Activated T-helper 1 cell treated with anti-CD3 and anti-CD28 coated beads, Interleukin-2, amount 50 U/mL, for 16 hours (primary cell): ENCODE results near the gene OXGR1.
"Not testable (repeated sequence)": the region's sequence is repeated elsewhere in the genome, so short reads cannot be mapped to it uniquely, and the experiment has no call there.

Experiments
- DNase-seq, 2 donors: peaks; one replicate each; pipeline ENCODE4 v3.0.0-alpha.2; 2020; ENCODE audit warnings: low read depth in 1 of 2, low spot score in 1 of 2

OXGR1 gene

GRCh38 chr13:96994017-96994857 lies at the start of gene OXGR1:
Gene OXGR1 (minus strand): TSS chr13:96994476. CDS start chr13:96987759, 6,717 bp downstream.
- DNase-seq, result no peak

DNA sequence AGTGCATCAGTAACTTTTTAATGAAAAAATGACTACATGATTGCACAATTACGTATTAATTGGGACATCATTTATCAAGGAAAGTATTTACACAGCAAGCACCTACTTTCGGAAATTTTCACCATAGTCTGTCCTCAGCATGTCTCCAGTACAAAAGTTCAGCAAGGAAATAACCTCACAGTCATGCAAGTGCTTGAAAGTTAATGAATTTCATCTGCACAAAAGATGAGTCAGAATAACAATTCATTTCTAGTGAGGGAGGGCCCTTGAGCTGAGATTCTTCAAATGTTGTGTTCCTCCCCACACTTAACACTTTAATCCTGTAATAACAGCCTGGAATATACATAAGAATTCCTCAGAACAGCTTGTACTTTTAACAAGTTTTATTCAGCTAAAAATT lies 49.0 kb upstream of the OXGR1 start:
- DNase-seq, result no peak

DNA sequence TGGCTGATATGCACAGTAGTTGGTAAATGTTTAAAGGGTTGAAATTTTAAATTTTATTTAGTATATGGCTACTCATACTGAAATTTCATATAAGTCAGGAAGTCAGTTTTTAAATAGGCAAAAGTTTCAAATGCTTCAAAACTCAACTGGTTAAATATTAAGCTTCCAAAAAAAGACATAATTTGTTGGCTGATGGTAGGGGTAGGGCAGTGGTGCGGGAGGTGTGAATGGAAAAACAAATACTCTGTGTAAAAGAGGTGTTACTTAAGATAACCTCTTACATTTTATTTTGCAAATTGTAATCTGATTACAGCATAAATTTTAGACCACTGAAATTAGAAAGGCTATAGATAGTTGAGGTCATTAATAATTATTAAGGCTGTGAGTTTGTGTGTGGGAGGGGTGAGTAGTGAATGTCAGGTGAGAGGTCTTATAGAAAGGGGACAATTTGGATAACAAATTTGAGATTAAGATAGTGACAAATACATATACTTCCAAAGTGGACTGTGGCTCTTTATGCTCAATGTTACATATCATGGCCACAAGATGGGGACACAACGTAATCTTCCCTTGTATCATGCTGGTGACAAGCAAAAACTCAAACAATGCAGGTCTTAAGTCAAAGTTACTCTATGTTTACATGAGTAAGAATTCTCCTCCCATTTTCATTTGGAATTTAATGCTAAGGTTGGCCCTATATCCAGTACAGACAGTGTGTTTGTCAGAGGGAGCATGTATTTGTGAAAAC lies 36.6 kb upstream of the OXGR1 start:
- no peak for DNase-seq

DNA sequence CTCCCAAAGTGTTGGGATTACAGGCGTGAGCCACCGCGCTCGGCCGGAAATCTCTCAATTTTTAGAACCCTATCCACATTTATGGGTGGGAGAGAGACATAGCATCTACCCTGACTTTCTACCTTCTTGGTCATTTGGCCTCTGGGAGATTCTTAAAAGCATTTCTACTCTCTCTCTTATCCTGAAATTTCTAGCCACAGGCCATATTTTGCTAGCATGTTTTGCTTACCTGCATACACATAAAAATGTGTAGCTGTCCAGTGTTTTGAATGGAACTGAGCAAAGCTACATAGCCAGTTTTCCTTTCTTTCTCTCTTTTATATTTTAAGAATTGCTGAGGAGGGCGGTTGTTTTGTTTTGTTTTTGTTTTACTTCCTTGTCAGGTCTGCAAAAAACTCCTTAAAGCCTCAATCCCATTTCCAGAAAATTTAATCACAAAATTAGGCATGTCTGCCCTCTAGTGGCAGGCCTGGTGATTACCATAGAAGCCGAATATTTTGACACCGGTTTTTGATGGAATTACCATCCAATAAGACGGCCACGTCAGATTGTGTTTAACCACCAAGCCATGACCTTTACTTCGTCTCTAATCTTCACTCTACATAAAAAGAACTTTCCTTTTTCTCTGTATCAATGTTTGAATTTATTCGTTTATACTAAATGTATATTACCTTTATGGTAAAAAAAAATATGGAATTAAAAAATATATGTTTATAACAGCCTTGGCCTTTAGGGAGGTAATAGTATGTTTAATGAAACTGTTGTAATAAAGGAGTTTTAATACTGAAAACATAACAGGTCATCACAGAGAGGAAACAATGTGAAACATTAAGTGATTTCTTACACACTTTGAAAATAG lies 34.4 kb upstream of the OXGR1 start:
- peak in 1 of 2 donors; percentile 9 for DNase-seq

GRCh38 chr13:97027162-97027554 lies 32.9 kb upstream of the OXGR1 start:
- DNase-seq, result no peak

DNA sequence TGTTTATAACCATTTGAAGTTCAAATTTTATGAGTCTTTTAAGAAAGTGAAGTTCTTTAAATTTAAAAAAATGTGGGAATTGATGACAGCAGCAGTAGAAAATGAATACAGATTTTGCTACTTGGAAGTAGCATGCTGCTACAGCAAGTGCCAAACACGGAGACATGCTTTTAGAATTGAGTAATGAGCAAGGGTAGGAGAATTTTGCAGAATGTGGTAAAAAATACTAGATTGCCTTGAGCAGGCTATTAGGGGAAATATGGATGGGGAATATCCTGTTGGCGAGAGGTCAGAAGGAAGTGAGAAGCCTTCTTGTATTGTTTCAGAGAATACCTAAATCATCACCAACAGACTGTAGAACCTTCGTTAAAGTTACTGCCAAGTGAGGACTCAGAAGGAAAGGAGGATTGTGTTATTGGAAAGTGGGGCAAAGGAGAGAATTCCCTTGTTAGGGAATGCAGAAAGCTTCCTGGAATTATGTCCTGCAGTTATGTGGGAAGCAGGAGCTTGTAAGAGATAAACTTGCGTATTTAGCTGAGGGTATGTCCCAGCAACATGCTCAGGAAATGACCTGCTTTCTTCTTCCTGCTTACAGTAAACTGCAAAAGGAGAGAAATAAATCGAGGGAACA lies 32.4 kb upstream of the OXGR1 start:
- no peak for DNase-seq

DNA sequence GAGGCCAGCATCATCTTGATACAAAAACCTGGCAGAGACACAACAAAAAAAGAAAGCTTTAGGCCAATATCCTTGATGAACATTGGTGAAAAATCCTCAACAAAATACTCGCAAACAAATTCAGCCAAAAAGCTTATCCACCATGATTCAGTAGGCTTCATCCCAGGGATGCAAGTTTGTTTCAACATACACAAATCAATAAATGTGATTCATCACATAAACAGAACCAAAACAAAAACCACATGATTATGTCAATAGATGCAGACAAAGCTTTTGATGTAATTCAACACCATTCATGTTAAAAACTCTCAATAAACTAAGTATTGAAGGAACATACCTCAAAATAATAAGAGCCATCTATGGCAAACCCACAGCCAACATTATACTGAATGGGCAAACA lies 29.5 kb upstream of the OXGR1 start:
- not testable (repeated sequence) for DNase-seq

GRCh38 chr13:97023117-97023516 lies 28.8 kb upstream of the OXGR1 start:
- no peak for DNase-seq

DNA sequence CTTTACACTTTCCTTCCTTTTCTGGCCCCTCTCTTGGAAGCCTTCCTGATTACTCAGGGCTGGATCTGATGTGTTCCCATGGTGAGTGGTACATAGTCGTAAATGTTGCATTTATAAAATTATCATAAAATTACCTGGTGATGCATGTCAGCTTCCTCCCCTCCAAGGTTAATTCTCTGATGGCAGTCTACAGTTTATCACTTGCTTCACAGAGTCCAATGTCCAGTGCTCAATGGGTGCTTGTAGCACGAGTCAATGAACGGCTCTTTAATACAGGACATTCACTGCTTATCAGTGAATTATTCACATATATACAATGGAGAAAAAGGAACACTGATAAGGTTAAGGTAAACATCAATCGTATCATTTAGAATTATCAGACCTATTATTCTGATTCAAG lies 27.0 kb upstream of the OXGR1 start:
- DNase-seq, result no peak

DNA sequence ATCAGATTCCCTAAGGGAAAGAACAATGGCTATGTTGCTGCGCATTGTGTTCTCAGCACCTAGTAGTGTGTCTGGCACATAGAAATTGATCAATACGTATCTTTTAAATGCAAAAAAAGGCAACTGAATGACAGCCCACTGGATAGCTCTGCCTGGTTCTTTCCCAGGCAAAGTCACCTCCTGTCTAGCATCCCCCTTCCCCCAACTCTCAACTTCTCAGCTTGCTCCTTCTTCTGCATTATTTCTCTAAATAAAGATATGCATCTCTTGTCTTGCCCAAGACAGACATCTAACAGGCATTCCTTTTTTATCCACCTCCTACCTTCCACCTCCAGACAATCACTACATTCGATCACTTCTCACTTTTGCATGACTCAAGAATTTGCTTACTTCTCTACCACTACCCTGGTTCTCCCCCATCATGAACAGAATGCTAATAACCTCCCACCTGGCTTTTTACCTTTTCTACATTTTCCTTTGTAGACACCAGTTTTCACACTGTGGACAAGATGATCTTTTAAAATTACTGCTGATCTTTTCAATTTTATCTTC lies 26.5 kb upstream of the OXGR1 start:
- no peak for DNase-seq

DNA sequence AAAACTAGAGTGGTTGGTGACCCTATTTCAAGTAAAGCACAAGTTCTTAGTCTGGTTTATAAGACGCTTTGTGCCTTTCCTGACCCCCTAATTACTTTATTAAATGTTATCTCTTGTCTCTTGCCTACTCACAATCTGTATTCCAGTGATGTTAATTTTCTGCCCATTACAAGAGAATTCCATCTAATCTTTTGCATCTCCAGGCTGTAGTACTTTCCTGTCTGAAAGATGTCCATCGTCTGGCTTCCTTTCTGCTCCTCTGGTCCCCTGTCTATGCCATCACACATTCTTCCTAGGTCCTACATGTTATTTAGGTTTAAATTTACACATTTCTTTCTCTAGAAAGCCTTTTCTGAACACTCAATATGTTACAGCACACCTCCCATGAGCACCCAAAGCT lies 25.9 kb upstream of the OXGR1 start:
- DNase-seq, result no peak

DNA sequence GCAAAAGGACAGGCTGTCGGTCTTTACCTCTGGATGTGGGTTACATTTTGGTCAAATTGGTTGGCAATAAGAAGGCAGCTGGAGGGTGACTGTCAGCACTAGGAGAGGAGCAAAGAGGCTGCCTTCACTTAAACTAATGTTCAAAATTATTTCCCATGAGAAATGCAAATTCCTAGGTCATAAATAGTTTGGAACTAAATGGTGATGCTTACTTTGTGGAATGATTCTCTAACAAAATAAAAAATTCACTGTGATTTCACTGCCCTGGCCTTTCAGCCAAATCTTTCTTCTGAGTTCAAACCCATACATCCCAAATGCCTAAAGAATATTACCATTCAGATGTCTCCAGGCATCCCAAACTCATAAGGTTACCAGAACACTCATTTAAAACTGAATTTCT lies 25.0 kb upstream of the OXGR1 start:
- no peak for DNase-seq

DNA sequence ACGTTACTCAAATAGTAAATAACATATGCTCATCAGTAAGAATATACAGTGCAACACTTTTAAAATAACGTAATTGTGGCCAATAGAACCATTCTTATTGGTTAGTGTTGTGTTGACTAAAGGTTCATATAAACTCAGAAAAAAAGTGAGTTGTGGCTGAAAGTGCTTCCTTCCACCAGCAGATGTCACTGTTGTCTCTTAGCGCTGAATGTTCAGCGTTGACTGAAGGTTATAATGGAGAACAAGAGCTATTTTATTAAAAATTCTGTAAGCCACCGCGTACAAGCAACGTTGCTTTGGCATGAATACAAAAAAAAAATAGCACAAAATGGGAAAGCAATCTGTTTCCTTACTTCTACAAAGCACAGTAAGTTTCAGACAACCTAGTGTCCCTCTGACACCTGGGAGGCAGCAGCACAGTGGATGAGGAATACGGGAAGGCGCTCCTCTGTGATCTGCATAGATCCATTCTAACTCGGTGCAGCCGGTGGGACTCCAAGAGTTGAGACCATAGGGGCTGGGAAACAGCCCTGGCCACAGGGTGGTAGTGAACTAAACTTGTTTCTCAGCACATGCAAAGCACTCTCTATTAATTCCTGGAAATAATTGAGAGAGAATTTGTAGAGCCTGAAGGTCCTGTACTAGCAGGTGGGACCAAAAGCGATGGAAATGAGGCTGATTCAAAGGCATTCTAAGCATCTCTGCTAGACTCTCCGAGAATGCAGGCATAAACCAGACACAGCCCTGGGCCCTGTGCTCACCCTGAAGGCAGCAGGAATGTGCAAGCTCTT lies 23.9 kb upstream of the OXGR1 start:
- no peak for DNase-seq

GRCh38 chr13:97017322-97017721 lies 23.0 kb upstream of the OXGR1 start:
- DNase-seq, result no peak

DNA sequence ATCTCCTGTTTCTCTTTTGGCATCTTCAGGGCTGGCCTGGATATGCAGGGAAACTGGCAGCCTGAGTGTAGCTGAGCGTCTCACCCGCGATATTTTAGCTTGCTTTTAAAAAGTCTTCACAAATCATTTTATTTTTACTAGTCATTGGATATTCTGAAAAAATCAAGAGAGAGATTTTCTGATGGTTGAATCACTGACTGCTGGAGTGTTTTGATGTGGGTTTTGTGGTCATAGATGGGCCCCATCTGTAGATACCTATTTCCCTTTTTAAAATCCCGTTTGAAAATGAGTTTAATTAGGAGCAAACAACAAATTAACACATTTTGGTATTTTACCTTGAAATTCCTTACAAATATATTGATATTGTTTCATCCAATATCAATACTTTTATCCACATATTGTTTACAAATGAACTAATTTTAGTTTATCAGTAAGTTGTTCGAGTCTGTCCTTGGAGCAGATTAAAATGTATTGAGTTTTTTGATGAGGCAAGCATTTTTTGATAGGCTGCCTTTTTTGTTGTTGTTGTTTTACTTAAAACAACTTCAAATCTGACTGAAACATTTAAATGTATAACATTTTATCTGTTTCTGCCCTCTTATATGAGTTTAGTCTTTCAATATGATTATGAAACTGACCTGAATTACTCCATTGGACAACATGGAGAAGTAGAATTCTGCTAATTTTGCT lies 21.5 kb upstream of the OXGR1 start:
- DNase-seq, result no peak

DNA sequence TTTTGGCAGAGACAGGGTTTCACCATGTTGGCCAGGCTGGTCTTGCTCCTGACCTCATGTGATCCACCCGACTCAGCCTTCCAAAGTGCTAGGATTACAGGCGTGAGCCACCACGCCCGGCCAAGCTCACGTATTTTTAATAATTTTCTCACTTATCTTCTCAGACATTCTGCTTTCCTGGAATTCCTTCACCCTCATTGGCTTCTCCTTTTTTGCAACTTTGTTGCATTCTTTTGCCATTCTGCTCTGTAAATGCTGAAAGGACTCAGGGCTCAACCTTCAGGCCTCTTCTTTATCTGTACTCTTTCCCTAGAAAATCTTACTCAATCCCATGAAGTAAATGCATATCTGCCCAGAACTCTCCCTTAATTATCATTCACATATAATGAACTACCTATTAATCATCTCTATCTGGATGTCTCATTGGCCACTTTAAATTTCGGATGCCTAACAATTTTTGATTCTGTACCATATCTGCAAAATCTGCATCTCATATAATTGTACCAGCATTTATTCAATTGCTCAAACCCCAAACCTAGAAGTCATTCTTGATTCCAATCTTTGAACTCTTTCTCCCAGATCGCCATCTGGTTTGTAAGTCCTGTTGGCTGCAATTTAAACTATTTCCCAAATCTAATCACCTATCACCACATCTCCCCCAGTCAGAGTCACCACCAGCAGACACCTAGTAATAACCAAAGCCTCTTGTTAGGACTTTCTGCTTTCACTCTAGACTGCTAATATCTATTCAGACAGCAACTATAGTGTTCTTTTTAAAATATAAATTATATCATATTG lies 18.2 kb upstream of the OXGR1 start:
- no peak for DNase-seq

GRCh38 chr13:97011446-97012131 lies 17.3 kb upstream of the OXGR1 start:
- no peak for DNase-seq

GRCh38 chr13:97008643-97009042 lies 14.4 kb upstream of the OXGR1 start:
- no peak for DNase-seq
